Rectal smooth muscle tissue (tissue), 1 donor: ENCODE results near the gene SNX30.

Source experiments
- H3K27ac ChIP-seq: one replicate; pipeline ENCODE4 v1.7.0; 2013; ENCODE audit warnings: low read depth, low read length, inconsistent platforms
- H3K27me3 ChIP-seq: one replicate; pipeline ENCODE4 v1.7.0; 2013; ENCODE audit warnings: low read length; ENCODE audit not compliant: control insufficient read depth, insufficient read depth
- H3K36me3 ChIP-seq: one replicate; pipeline ENCODE4 v1.7.0; 2013; ENCODE audit warnings: low read length; ENCODE audit not compliant: control insufficient read depth, insufficient read depth
- H3K4me1 ChIP-seq: one replicate; pipeline ENCODE4 v1.7.0; 2013; ENCODE audit warnings: low read length; ENCODE audit not compliant: control insufficient read depth, insufficient read depth
- H3K4me3 ChIP-seq: one replicate; pipeline ENCODE4 v1.7.0; 2013; ENCODE audit warnings: low read length
- H3K9ac ChIP-seq: one replicate; pipeline ENCODE4 v1.7.0; 2013; ENCODE audit warnings: low read length

SNX30 gene

DNA sequence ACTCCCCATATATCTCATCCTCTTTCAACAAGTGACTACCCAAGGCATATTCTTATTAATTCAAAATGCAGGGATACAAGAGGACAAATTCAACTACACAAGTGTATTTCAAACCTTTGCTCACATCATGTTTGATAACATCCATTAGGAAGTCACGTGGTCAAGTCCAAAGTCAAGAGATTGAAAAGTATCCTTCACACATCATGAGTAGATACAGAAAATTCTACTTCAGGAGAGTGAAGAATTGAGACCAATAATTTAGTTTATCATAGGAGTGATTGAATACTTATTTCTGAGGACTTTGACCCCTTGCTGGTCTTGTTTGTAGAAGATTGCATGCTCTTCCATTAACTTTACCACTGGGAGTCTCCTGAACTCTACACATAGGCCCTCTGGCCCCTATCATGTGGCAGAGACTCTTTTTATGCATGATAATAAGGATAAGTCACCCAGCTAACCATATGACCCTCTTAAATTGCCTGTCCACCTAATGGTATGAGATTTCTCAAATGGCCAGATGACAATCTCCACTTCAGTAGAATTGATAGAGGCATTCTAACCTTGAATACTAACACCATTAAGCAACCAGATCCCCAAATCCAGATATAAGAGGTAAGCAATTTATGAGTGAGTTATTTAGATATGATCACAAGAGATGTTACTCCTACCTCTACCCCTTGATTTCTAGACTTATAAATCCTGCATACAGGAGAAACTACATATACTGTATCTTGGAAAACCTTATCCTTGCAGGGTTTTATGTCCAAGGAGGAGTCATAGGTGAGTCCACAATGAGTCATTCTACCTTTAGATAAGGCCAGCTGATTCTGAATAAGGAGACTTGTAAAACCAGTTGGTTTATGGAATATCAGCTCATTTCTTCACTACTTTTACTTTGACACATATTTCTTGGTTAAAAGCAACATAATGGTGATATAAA, 166.8 kb downstream of the SNX30 start:
- Histone ChIP-seq H3K27ac (no peak overlapping the region), H3K36me3 (no peaks in the 10 kb centered on the region), H3K4me1 (no peaks in the 10 kb centered on the region), H3K27me3 (no peaks in the 10 kb centered on the region), H3K9ac (no peak overlapping the region), H3K4me3 (no peak overlapping the region)

DNA sequence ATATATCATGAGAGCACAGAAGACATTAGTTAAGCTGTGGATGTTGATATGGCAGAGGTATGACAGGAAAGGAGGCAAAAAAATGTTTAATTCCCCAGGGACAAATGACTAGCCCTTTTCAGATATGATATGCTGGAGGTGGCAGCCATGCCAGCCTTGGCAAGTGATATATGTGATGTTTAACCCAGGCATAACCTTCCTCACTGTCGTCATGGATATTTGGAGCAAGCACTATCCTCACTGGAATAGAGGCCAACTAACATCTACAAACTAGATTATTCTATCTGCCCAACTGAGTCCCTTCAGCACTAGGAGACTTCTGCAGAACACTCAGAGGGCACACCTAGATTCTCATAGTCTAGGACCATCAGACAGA, 167.4 kb downstream of the SNX30 start:
- Histone ChIP-seq H3K27ac (no peak overlapping the region), H3K27me3 (no peaks in the 10 kb centered on the region), H3K36me3 (no peaks in the 10 kb centered on the region), H3K9ac (no peak overlapping the region), H3K4me3 (no peak overlapping the region), H3K4me1 (no peaks in the 10 kb centered on the region)

DNA sequence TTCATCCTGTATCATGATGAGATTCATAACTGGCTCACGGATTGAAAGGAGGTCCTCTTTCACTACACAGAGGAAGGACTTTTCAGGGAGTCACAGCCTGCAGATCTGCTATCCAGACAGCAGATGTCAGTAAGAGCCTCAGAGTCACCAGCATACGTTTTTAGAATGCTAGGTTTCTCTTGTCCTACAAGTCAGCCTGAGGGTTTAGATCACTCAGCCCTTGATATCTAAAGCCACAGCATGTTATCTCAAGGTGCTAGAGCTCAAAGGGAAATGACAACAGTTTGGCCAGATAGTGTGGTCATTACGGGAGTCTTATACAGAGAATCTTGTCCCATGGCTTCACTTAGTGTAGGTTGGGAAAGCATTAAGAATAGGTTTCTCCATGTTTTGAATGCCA, 171.0 kb downstream of the SNX30 start:
- no peak overlapping the region for H3K9ac ChIP-seq
- H3K4me1 ChIP-seq, result no peaks in the 10 kb centered on the region
- no peaks in the 10 kb centered on the region for H3K36me3 ChIP-seq
- no peaks in the 10 kb centered on the region for H3K27me3 ChIP-seq
- H3K27ac ChIP-seq, result no peak overlapping the region
- H3K4me3 ChIP-seq, result no peak overlapping the region
